Stimulated activated memory B cell treated with anti-CD40 and anti-IgM and Interleukin-4, amounts not matched to agents 10 μg/mL and 1 μg/mL and 100 μg/mL, for 72 hours (primary cell): ENCODE data around the gene ZBBX.
A peak's percentile ranks its signal among the peaks of the same experiment; 100 is the strongest.

Experiments used
- ATAC-seq: fragments of 150-1000 bp; cut with Tn5 transposase; 2 replicates; pipeline ENCODE4 v1.10.0; 2021
- H3K27ac Mint-ChIP-seq: one replicate; pipeline ENCODE4 v1.8.0; 2022; ENCODE audit warnings: mild to moderate bottlenecking, mixed read lengths
- H3K27me3 Mint-ChIP-seq: one replicate; pipeline ENCODE4 v1.8.0; 2022; ENCODE audit warnings: mixed read lengths
- H3K36me3 Mint-ChIP-seq: one replicate; pipeline ENCODE4 v1.8.0; 2022; ENCODE audit warnings: mixed read lengths
- H3K4me1 Mint-ChIP-seq: one replicate; pipeline ENCODE4 v1.8.0; 2022; ENCODE audit warnings: mixed read lengths
- H3K4me3 Mint-ChIP-seq: one replicate; pipeline ENCODE4 v1.8.0; 2022; ENCODE audit warnings: mild to moderate bottlenecking, moderate library complexity, mixed read lengths
- H3K9me3 Mint-ChIP-seq: one replicate; pipeline ENCODE4 v1.8.0; 2022; ENCODE audit warnings: mixed read lengths

The ZBBX gene

GRCh38 chr3:167346171-167346570 lies 33.9 kb downstream of the ZBBX start:
- Mint-ChIP-seq H3K4me1 (no peaks in the 10 kb centered on the region), H3K27ac (no peak overlapping the region), H3K36me3 (no peaks in the 10 kb centered on the region), H3K4me3 (no peak overlapping the region), H3K9me3 (no peaks in the 10 kb centered on the region), H3K27me3 (peaks cover 17% of the 10 kb centered on the region)
- no peak for ATAC-seq

- no peaks in the 10 kb centered on the region for H3K36me3 Mint-ChIP-seq
- no peak for ATAC-seq
- no peak overlapping the region for H3K4me3 Mint-ChIP-seq
- peaks cover 5% of the 10 kb centered on the region for H3K9me3 Mint-ChIP-seq
- H3K27ac Mint-ChIP-seq = no peak overlapping the region
- no peaks in the 10 kb centered on the region for H3K27me3 Mint-ChIP-seq
- H3K4me1 Mint-ChIP-seq = peaks cover 6% of the 10 kb centered on the region
Measured at GRCh38 chr3:167330993-167331785, 48.9 kb downstream of the ZBBX start.

GRCh38 chr3:167323572-167323971 lies 56.5 kb downstream of the ZBBX start:
- Mint-ChIP-seq H3K27ac (no peak overlapping the region), H3K9me3 (peaks cover 3% of the 10 kb centered on the region), H3K4me3 (no peak overlapping the region), H3K27me3 (no peaks in the 10 kb centered on the region), H3K4me1 (no peaks in the 10 kb centered on the region), H3K36me3 (no peaks in the 10 kb centered on the region)
- ATAC-seq = no peak

- H3K27me3 Mint-ChIP-seq = no peaks in the 10 kb centered on the region
- no peak overlapping the region for H3K4me3 Mint-ChIP-seq
- H3K27ac Mint-ChIP-seq = no peak overlapping the region
- no peaks in the 10 kb centered on the region for H3K36me3 Mint-ChIP-seq
- H3K4me1 Mint-ChIP-seq = no peaks in the 10 kb centered on the region
- no peak for ATAC-seq
- H3K9me3 Mint-ChIP-seq = no peaks in the 10 kb centered on the region
Measured at GRCh38 chr3:167318996-167319615, 61.0 kb downstream of the ZBBX start.

- Mint-ChIP-seq H3K4me3 (no peak overlapping the region), H3K36me3 (no peaks in the 10 kb centered on the region), H3K9me3 (no peaks in the 10 kb centered on the region), H3K27ac (no peak overlapping the region), H3K27me3 (no peaks in the 10 kb centered on the region), H3K4me1 (no peaks in the 10 kb centered on the region)
- no peak for ATAC-seq
Measured at GRCh38 chr3:167318306-167318705, 61.8 kb downstream of the ZBBX start.

GRCh38 chr3:167306319-167306718 lies 73.8 kb downstream of the ZBBX start:
- no peak for ATAC-seq
- Mint-ChIP-seq H3K36me3 (no peaks in the 10 kb centered on the region), H3K4me1 (no peaks in the 10 kb centered on the region), H3K27me3 (no peaks in the 10 kb centered on the region), H3K4me3 (no peak overlapping the region), H3K27ac (no peak overlapping the region), H3K9me3 (peaks cover 3% of the 10 kb centered on the region)

- Mint-ChIP-seq H3K36me3 (no peaks in the 10 kb centered on the region), H3K27ac (no peak overlapping the region), H3K27me3 (no peaks in the 10 kb centered on the region), H3K9me3 (peaks cover 3% of the 10 kb centered on the region), H3K4me1 (no peaks in the 10 kb centered on the region), H3K4me3 (no peak overlapping the region)
- ATAC-seq = no peak
Measured at GRCh38 chr3:167305340-167305890, 74.7 kb downstream of the ZBBX start.

- no peaks in the 10 kb centered on the region for H3K27me3 Mint-ChIP-seq
- H3K36me3 Mint-ChIP-seq = no peaks in the 10 kb centered on the region
- no peaks in the 10 kb centered on the region for H3K9me3 Mint-ChIP-seq
- peak; percentile 27 for ATAC-seq
- no peaks in the 10 kb centered on the region for H3K4me1 Mint-ChIP-seq
- no peak overlapping the region for H3K27ac Mint-ChIP-seq
- H3K4me3 Mint-ChIP-seq = no peak overlapping the region
Measured at GRCh38 chr3:167304077-167304476, 76.0 kb downstream of the ZBBX start.

GRCh38 chr3:167302678-167303077 lies 77.4 kb downstream of the ZBBX start:
- Mint-ChIP-seq H3K9me3 (no peaks in the 10 kb centered on the region), H3K27ac (no peak overlapping the region), H3K27me3 (no peaks in the 10 kb centered on the region), H3K4me3 (no peak overlapping the region), H3K36me3 (no peaks in the 10 kb centered on the region), H3K4me1 (no peaks in the 10 kb centered on the region)
- ATAC-seq = no peak

- no peak overlapping the region for H3K4me3 Mint-ChIP-seq
- H3K36me3 Mint-ChIP-seq = no peaks in the 10 kb centered on the region
Measured at GRCh38 chr3:167300207-167300606, 79.9 kb downstream of the ZBBX start.

GRCh38 chr3:167289435-167289834 lies 90.7 kb downstream of the ZBBX start:
- Mint-ChIP-seq H3K27me3 (no peaks in the 10 kb centered on the region), H3K4me3 (no peak overlapping the region), H3K9me3 (peaks cover 3% of the 10 kb centered on the region), H3K27ac (no peak overlapping the region), H3K4me1 (no peaks in the 10 kb centered on the region), H3K36me3 (no peaks in the 10 kb centered on the region)
- ATAC-seq = no peak

More at GRCh38 chr3:167300207-167300606, 79.9 kb downstream of the ZBBX start:
- H3K27me3 Mint-ChIP-seq = no peaks in the 10 kb centered on the region
- no peaks in the 10 kb centered on the region for H3K4me1 Mint-ChIP-seq
- H3K9me3 Mint-ChIP-seq = no peaks in the 10 kb centered on the region
- no peak for ATAC-seq
- no peak overlapping the region for H3K27ac Mint-ChIP-seq

- Mint-ChIP-seq H3K4me3 (no peak overlapping the region), H3K4me1 (no peaks in the 10 kb centered on the region), H3K27me3 (no peaks in the 10 kb centered on the region), H3K36me3 (no peaks in the 10 kb centered on the region), H3K27ac (no peak overlapping the region), H3K9me3 (peaks cover 3% of the 10 kb centered on the region)
- no peak for ATAC-seq
Measured at GRCh38 chr3:167288737-167289136, 91.4 kb downstream of the ZBBX start.

GRCh38 chr3:167287308-167287707 lies 92.8 kb downstream of the ZBBX start:
- no peaks in the 10 kb centered on the region for H3K4me1 Mint-ChIP-seq
- no peak for ATAC-seq
- no peak overlapping the region for H3K27ac Mint-ChIP-seq
- H3K9me3 Mint-ChIP-seq = peaks cover 3% of the 10 kb centered on the region
- H3K27me3 Mint-ChIP-seq = no peaks in the 10 kb centered on the region
- H3K4me3 Mint-ChIP-seq = no peak overlapping the region
- H3K36me3 Mint-ChIP-seq = no peaks in the 10 kb centered on the region

GRCh38 chr3:167274141-167274874 lies 105.8 kb downstream of the ZBBX start:
- H3K4me1 Mint-ChIP-seq = no peaks in the 10 kb centered on the region
- H3K9me3 Mint-ChIP-seq = peaks cover 3% of the 10 kb centered on the region
- no peaks in the 10 kb centered on the region for H3K36me3 Mint-ChIP-seq
- no peak overlapping the region for H3K27ac Mint-ChIP-seq
- no peaks in the 10 kb centered on the region for H3K27me3 Mint-ChIP-seq
- H3K4me3 Mint-ChIP-seq = no peak overlapping the region
- ATAC-seq = no peak

GRCh38 chr3:167253037-167253436 lies 127.1 kb downstream of the ZBBX start:
- no peaks in the 10 kb centered on the region for H3K27me3 Mint-ChIP-seq
- no peaks in the 10 kb centered on the region for H3K4me1 Mint-ChIP-seq
- H3K9me3 Mint-ChIP-seq = peaks cover 3% of the 10 kb centered on the region
- ATAC-seq = no peak
- no peaks in the 10 kb centered on the region for H3K36me3 Mint-ChIP-seq
- no peak overlapping the region for H3K4me3 Mint-ChIP-seq
- no peak overlapping the region for H3K27ac Mint-ChIP-seq
